HG02943 (cell line): Measurements from ENCODE around the gene PCSK4.

Source experiments
- ATAC-seq: cut with Tn5 transposase; IDR thresholded peaks from one replicate; pipeline ENCODE4 v1.9.1; 2021; ENCODE audit warnings: mild to moderate bottlenecking, low read depth, moderate library complexity; ENCODE audit not compliant: unreplicated experiment

The PCSK4 gene

GRCh38 chr19:1472231-1473084 lies 17.7 kb downstream of the PCSK4 start:
- no peak for ATAC-seq

- no peak for ATAC-seq
Observed at GRCh38 chr19:1471515-1472160, 18.5 kb downstream of the PCSK4 start.

GRCh38 chr19:1471010-1471514 lies 19.1 kb downstream of the PCSK4 start:
- no peak for ATAC-seq

DNA sequence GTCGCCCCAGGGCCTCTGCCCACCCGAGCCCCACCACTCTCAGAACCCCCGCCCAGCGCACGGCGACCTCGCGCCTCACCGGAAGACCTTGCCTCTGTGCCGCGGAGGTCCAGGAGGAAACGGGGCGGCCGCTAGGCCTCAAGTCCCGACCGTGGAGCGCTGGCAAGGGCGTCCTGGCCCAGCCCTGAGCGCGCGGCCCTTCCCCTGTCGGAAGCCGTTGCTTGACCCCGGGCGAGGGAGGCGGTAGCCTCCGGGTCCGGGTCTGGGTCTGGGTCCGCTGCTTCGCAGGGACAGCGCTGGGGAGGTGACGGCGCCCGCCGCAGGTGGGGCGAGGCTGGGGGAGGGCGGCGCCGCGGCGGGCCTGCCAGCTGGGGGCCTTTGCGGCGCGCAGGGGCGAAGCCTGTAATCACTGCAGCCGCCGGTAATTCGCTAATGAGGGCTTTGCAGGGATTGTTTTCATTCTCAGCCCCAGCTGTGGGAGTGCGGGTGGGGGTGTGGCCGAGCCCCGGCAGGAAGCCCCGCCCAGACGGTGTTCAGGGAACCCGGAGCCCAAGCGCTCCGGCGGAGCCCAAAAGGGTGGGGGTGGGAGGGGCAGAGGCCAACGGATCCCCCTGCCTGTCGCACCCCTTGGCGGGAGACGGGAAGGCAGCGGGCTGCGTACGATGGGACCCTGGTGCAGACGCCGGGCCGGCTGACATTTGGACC lies 19.7 kb downstream of the PCSK4 start:
- ATAC-seq: no peak

DNA sequence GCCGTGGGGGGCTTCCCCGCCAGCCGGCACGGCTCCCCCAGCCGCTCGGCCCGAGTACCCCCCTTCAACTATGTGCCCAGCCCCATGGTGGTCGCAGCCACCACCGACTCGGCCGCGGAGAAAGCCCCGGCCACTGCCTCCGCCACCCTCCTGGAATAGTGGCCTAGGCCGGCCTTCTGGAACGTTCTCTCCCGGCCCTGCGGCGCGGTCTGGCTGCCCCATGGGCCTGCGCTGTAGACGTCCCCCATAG lies 20.2 kb downstream of the PCSK4 start:
- ATAC-seq: no peak

DNA sequence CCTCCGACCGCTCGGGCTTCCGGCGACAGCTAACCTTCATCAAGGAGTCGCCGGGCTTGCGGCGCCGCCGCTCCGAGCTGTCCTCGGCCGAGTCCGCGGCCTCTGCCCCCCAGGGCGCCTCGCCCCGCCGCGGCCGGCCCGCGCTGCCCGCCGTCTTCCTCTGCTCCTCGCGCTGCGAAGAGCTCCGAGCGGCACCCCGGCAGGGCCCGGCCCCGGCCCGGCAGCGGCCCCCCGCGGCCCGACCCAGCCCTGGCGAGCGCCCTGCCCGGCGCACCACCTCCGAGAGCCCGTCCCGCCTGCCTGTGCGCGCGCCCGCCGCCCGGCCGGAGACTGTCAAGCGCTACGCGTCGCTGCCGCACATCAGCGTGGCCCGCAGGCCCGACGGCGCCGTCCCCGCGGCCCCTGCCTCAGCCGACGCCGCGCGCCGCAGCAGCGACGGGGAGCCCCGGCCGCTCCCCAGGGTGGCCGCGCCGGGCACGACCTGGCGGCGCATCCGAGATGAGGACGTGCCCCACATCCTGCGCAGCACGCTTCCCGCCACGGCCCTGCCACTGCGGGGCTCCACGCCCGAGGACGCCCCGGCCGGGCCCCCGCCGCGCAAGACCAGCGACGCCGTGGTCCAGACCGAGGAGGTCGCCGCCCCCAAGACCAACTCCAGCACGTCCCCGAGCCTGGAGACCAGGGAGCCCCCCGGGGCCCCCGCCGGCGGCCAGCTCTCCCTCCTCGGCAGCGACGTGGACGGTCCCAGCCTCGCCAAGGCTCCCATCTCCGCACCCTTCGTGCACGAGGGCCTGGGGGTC lies 20.7 kb downstream of the PCSK4 start:
- no peak for ATAC-seq

GRCh38 chr19:1468821-1469254 lies 21.3 kb downstream of the PCSK4 start:
- ATAC-seq: no peak

GRCh38 chr19:1468274-1468820 lies 21.8 kb downstream of the PCSK4 start:
- ATAC-seq: no peak

GRCh38 chr19:1467490-1468273 lies 22.5 kb downstream of the PCSK4 start:
- no peak for ATAC-seq

- no peak for ATAC-seq
Observed at GRCh38 chr19:1467215-1467489, 23.0 kb downstream of the PCSK4 start.

DNA sequence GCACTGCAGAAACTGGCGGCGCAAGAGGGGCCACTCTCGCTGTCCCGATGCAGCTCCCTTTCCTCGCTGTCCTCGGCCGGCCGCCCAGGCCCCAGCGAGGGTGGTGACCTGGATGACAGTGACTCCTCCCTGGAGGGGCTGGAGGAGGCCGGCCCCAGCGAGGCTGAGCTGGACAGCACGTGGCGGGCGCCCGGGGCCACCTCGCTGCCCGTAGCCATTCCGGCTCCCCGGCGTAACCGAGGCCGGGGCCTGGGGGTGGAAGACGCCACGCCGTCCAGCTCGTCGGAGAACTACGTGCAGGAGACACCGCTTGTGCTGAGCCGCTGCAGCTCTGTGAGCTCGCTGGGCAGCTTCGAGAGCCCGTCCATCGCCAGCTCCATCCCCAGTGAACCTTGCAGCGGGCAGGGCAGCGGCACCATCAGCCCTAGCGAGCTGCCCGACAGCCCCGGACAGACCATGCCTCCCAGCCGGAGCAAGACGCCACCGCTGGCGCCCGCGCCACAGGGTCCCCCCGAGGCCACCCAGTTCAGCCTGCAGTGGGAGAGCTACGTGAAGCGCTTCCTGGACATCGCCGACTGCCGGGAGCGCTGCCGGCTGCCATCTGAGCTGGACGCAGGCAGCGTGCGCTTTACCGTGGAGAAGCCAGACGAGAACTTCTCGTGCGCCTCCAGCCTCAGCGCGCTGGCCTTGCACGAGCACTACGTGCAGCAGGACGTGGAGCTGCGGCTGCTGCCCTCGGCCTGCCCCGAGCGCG lies 23.5 kb downstream of the PCSK4 start:
- ATAC-seq: no peak

DNA sequence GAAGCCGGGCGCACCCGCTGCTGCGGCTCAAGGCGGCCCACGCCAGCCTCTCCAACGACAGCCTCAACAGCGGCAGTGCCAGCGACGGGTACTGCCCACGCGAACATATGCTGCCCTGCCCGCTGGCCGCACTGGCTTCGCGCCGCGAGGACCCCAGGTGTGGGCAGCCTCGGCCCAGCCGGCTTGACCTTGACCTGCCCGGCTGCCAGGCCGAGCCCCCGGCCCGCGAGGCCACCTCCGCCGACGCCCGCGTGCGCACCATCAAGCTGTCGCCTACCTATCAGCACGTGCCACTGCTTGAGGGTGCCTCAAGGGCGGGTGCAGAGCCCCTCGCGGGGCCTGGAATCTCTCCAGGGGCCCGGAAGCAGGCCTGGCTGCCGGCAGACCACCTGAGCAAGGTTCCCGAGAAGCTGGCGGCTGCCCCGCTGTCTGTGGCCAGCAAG lies 24.1 kb downstream of the PCSK4 start:
- no peak for ATAC-seq

DNA sequence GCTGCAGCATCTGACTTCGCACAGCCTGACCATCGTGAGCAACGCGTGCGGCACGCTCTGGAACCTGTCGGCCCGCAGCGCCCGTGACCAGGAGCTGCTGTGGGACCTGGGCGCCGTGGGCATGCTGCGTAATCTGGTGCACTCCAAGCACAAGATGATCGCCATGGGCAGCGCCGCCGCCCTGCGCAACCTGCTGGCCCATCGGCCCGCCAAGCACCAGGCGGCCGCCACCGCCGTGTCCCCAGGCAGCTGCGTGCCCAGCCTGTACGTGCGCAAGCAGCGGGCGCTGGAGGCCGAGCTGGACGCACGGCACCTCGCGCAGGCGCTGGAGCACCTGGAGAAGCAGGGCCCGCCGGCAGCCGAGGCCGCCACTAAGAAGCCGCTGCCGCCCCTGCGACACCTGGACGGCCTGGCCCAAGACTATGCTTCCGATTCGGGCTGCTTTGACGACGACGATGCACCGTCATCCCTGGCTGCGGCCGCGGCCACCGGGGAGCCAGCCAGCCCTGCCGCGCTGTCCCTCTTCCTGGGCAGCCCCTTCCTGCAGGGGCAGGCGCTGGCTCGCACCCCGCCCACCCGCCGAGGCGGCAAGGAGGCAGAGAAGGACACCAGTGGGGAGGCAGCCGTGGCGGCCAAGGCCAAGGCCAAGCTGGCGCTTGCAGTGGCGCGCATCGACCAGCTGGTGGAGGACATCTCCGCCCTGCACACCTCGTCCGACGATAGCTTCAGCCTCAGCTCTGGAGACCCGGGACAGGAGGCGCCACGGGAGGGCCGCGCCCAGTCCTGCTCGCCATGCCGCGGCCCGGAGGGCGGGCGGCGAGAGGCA lies 24.7 kb downstream of the PCSK4 start:
- ATAC-seq: no peak

GRCh38 chr19:1461862-1462261 lies 28.3 kb downstream of the PCSK4 start:
- ATAC-seq: no peak

GRCh38 chr19:1460033-1460995 lies 29.8 kb downstream of the PCSK4 start:
- no peak for ATAC-seq

GRCh38 chr19:1459479-1459878 lies 30.7 kb downstream of the PCSK4 start:
- no peak for ATAC-seq

- no peak for ATAC-seq
Observed at GRCh38 chr19:1457892-1458291, 32.3 kb downstream of the PCSK4 start.
